SJCRH30 (cell line): ENCODE data around the gene ITPR2. TPM values are rescaled to one million over a fixed set of nuclear protein-coding genes. Genes with fewer than 3 reads are reported as not detected.
A peak's percentile ranks its signal among the peaks of the same experiment; 100 is the strongest.
"Not testable (repeated sequence)": the region's sequence is repeated elsewhere in the genome, so short reads cannot be mapped to it uniquely, and the experiment has no call there.

Experiments used
- DNase-seq, 2 experiments: peaks; one replicate each; pipeline ENCODE4 v3.0.0-alpha.2; 2015 to 2020
- H3K27ac ChIP-seq: fragments of 250-450 bp; sonication (Bioruptor Pico); 2 replicates; pipeline ENCODE4 v1.5.1; 2020; ENCODE audit warnings: mild to moderate bottlenecking, moderate library complexity
- H3K27me3 ChIP-seq: fragments of 250-450 bp; sonication (Bioruptor Pico); 2 replicates; pipeline ENCODE4 v1.5.1; 2020; ENCODE audit warnings: mild to moderate bottlenecking, moderate library complexity
- H3K36me3 ChIP-seq: fragments of 250-450 bp; sonication (Bioruptor Pico); 2 replicates; pipeline ENCODE4 v1.5.1; 2020; ENCODE audit warnings: mild to moderate bottlenecking, moderate library complexity
- H3K4me1 ChIP-seq: fragments of 250-450 bp; sonication (Bioruptor Pico); 2 replicates; pipeline ENCODE4 v1.5.1; 2020; ENCODE audit warnings: mild to moderate bottlenecking, moderate library complexity
- H3K4me3 ChIP-seq: fragments of 250-450 bp; sonication (Bioruptor Pico); 2 replicates; pipeline ENCODE4 v1.5.1; 2020; ENCODE audit warnings: mild to moderate bottlenecking, moderate library complexity
- H3K9me3 ChIP-seq: fragments of 250-450 bp; sonication (Bioruptor Pico); replicated peaks from 2 replicates; pipeline ENCODE4 v1.5.1; 2020; ENCODE audit warnings: mild to moderate bottlenecking, moderate library complexity
- total RNA-seq: library from RNA; depleted of rRNA; stranded (reverse); fragments of >200 nt; shearing (Covaris generic); gene quantifications from 2 replicates; pipeline ENCODE4 v1.2.3, GENCODE V29; 2014

ITPR2 gene
- total RNA-seq, 1 experiment from 2014 or later, result 8.7 TPM

DNA sequence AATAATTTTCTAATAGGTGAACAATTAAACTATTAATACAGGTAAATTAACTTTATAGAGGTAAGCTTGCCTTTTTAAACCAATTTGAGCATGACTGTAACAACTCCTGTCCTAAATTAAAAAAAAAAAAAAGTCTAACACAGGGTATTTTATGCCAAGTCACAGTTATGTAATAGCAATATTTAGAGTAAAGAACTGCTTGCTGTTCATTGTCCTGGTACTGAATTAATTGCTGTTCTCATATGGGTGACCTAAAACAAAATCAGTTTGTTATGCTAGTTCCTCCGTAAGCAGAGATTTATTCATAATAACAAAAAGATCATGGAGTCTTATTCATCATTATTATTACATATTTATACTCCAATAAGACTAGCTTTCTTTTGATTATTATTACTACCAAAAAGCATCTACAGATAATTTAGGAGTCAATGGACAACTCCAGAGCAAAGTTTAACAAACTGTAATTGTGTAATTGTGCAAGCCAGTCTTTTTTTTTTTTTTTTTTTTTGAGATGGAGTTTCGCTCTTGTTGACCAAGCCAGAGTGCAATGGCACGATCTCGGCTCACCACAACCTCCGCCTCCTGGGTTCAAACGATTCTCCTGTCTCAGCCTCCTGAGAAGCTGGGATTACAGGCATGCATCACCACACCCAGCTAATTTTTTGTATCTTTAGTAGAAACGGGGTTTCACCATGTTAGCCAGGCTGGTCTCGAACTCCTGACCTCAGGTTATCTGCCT is 98.3 kb downstream of the ITPR2 start:
- H3K27me3 ChIP-seq, result no peaks in the 10 kb centered on the region
- H3K4me1 ChIP-seq, result no peaks in the 10 kb centered on the region
- peaks cover 9% of the 10 kb centered on the region; the same call in 1 of the 2 replicates for H3K9me3 ChIP-seq

DNA sequence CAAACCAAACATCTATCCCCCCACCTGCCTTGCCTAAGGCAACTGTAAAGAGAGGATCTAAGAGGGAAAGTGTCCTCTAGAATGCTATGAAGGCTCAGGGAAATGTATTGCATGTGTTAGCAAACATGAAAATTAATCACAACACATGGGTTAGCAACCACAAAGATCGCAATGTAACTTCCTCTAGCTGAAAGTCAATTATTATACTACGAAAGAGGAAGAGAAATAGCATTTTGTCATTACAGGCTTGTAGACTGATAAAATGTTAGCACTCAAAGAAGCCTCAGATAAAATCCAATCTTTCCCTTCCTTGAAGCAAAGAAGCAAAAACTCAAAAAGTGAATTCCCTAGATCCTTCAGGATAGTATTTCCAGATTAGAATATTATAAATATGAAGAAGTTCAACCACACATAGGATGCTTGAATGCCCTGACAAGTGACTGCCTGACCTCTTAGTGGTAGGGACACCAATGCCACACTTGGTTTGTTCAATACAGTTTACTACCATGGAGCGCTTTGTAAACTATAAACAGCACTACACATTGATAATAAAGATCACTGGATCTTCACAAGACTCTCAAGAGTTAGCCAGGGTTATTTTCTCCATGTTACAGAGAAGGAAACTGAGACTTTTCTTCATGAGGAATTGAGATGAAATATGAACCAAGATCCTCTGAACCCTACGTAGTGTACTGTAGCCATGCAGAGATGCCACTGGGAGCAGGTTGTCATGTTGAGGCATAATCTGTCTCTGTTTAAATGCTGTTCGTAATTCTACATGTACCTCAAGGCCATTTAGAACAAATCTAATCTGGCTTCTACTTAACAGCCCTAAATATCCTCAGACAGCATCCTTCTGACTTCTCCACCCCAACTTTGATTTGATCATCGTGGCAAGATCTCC is 100.7 kb downstream of the ITPR2 start:
- DNase-seq, result no peak
- H3K27me3 ChIP-seq, result no peaks in the 10 kb centered on the region
- H3K4me1 ChIP-seq, result no peaks in the 10 kb centered on the region
- H3K4me3 ChIP-seq, result no peak overlapping the region
- H3K36me3 ChIP-seq, result no peaks in the 10 kb centered on the region
- H3K27ac ChIP-seq, result no peak overlapping the region
- peaks cover 5% of the 10 kb centered on the region; the same call in 1 of the 2 replicates for H3K9me3 ChIP-seq

More for the DNA sequence above, 98.3 kb downstream of the ITPR2 start:
- Histone ChIP-seq H3K27ac (no peak overlapping the region), H3K36me3 (no peaks in the 10 kb centered on the region), H3K4me3 (no peak overlapping the region)
- DNase-seq, result no peak

DNA sequence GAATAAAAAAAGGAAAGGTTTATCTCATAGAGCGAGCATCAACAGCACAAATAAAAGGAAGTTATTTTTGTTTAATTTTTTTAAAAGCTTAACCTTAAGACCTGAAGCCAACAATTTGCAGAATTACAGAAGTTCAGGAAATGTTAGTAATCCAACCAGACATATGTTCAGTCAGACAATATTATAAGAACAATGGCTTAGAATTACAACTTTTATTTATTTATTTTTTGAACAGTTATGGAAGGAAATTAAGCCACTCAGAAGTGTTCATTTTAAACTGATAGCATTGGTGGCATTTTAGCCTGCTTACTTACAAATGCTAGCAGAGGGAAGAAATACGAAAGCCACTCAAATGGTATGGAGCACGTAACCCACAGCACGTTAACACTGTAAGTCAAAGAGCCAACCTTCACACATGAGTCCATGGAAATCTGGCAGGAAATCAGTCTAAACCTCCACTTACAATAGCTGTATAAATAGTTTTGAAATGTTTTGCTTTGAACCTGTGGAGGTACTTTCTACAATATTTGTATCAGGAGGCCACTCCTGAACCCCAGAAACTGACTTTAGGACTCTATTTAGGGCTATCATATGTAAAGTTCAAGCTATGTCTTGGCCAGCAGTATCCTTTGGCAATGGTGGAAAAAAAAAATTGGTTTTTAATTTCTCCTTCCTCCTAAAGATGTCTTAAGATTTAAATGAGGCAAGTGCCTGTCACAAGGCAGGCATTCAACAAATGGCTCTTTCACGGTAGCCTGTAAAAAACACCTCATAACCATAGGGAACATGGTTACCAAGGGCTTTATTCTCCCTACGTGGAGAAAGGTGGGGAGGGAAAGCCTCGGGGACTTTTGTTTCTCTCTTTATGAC is 102.3 kb downstream of the ITPR2 start:
- no peak for DNase-seq
- no peaks in the 10 kb centered on the region for H3K36me3 ChIP-seq

DNA sequence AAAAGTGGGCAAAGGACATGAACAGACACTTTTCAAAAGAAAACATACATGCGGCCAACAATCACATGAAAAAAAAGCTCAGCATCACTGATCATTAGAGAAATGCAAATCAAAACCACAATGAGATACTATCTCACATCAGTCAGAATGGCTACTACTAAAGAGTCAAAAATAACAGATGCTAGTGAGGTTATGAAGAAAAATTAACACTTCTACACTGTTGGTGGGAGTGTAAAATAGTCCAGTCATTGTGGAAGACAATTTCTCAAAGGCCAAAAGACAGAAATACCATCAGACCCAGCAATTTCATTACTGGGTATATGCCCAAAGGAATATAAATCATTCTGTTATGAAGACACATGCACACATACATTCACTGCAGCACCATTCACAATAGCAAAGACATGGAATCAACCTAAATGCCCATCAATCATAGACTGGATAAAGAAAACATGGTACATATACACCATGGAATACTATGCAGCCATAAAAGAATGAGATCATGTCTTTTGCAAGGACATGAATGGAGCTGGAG is 103.8 kb downstream of the ITPR2 start:
- H3K4me3 ChIP-seq, H3K36me3 ChIP-seq, H3K27ac ChIP-seq, H3K9me3 ChIP-seq, H3K27me3 ChIP-seq, H3K4me1 ChIP-seq, DNase-seq: not testable (repeated sequence)

More for the DNA sequence above, 102.3 kb downstream of the ITPR2 start:
- no peak overlapping the region for H3K4me3 ChIP-seq
- peaks cover 5% of the 10 kb centered on the region; the same call in 1 of the 2 replicates for H3K9me3 ChIP-seq
- H3K27me3 ChIP-seq, result no peaks in the 10 kb centered on the region
- no peaks in the 10 kb centered on the region for H3K4me1 ChIP-seq
- no peak overlapping the region for H3K27ac ChIP-seq

DNA sequence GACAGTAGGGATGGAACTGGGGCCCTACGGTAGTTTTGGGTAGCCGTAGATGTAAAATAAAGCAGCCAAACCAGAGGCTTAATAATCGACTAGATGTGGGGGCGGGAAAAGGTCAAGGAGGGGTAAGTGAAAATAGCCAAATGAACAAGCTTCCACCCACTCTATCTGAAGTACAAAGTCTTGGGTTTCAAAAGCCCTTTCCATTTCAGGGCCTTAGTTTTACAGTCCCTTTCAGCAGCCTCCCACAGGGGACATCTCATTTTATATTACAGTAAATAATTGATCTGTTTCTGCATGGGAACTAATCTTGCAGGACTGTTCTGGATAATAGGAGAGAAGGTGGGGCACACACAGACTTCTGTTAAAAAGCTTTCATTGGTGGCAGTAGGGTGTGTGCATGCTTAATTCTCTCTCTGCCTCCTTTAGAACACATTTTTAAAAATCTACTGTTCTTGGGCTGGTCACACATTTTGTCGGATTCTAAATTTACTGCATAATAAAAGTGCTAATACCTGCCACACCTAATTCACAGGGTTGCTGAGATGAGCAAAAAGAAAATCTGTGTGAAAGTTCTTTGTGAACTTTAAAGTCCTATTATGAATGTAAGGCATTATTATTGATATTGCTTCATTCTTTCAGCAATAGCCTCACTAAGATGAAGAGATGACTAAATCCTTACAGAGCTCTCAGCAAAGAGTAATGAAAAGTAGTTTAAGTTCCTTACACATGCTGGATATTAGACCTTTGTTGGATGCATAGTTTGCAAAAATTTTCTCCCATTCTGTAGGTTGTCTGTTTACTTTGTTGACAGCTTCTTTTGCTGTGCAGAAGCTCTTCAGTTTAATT is 104.6 kb downstream of the ITPR2 start:
- no peaks in the 10 kb centered on the region for H3K27me3 ChIP-seq
- H3K9me3 ChIP-seq, result peaks cover 5% of the 10 kb centered on the region; the same call in 1 of the 2 replicates
- H3K36me3 ChIP-seq, result no peaks in the 10 kb centered on the region
- DNase-seq, result no peak
- no peak overlapping the region for H3K4me3 ChIP-seq
- 0 out of 2 replicates have a peak, but pooled peaks cover 3% of the 10 kb centered on the region for H3K4me1 ChIP-seq
- no peak overlapping the region for H3K27ac ChIP-seq

DNA sequence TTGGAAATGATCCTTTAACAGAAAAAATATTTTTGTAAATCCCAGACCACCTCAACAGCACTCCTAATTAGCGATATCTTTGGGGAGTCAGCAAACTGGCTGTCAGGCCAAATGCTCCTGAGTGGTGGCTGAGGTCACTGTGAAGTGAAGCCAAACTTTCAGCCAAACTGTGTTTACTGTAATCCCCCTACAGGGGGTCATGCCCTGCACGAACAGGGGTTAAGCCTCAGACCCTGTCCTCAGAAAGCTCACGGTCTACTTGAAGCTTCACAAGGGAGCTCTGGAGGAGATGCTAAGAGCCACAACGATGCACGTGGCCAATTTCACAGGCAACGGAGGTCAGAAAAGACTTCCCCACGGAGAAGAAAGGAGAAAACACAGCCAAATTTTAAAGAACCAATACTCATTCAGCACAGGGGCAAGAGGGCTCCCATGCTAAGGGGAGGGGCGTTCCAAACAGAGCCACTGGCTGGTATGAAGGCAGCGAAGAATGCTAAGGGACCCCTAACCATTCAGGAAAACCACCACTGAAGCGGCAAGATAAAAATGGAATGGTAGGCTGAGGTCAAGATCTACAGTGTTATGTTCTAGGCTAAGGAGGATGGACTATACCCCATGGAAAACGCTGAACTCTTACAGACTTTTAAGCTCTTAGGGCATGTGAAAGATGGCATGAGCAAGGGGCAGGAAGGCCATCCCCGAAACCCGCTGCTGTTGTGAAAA is 105.4 kb downstream of the ITPR2 start:
- Histone ChIP-seq H3K4me3 (no peak overlapping the region), H3K4me1 (0 out of 2 replicates have a peak, but pooled peaks cover 3% of the 10 kb centered on the region)
- no peak for DNase-seq

DNA sequence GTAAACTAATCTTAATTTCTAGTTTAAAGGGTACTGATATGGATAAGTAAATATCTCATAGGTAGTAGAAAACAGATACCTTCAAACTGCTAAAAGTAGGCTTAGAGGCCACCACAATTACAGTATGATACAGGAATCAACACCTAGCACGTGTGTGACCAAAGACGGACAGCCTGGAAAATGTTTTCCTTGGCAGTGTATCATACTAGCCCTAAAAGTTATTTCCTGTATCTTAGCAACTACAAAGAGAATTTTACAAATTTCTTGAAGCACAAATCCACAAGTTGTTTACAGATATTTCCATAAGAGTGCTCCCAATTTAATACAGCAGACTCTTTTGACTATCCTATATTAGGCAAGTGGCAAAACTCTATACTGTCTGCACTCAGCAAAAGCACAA is 106.0 kb downstream of the ITPR2 start:
- H3K27ac ChIP-seq, result no peak overlapping the region
- no peaks in the 10 kb centered on the region for H3K36me3 ChIP-seq
- H3K9me3 ChIP-seq, result no peaks in the 10 kb centered on the region
- no peak overlapping the region for H3K4me3 ChIP-seq
- no peak for DNase-seq
- H3K4me1 ChIP-seq, result 0 out of 2 replicates have a peak, but pooled peaks cover 3% of the 10 kb centered on the region
- H3K27me3 ChIP-seq, result no peaks in the 10 kb centered on the region

More for the DNA sequence above, 105.4 kb downstream of the ITPR2 start:
- peaks cover 5% of the 10 kb centered on the region; the same call in 1 of the 2 replicates for H3K9me3 ChIP-seq
- no peaks in the 10 kb centered on the region for H3K27me3 ChIP-seq
- no peak overlapping the region for H3K27ac ChIP-seq
- H3K36me3 ChIP-seq, result no peaks in the 10 kb centered on the region

DNA sequence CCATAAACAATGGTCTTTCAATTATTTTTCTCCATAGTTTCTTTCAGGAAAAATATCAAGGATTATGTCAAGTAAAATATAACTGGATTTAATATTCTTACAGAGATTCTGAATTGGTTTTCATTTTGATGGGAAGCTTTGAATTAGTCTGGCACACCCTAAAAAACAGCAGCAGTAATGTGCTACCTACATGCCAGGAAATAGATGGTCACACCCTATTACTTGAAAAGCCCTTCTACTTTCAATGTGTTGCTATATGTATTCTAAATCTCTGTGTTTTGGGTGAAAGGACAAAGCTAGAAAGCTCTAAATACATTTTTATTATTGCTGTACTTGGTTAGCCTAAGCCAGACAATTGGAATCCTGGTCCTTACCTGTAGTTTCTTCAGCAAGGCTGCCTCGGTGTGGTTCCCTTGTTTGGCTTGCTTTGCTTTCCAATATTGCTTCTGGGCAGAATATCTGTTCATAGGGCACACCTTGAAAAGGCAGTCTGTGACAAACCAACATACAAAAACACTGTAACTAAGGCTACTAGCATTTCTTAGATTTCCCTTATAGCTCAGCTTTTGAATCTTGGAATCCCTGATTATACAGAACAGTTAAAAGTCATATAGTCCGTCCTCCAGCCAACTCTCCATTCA is 107.6 kb downstream of the ITPR2 start:
- 0 out of 2 replicates have a peak, but pooled peaks cover 3% of the 10 kb centered on the region for H3K4me1 ChIP-seq
- H3K27ac ChIP-seq, result no peak overlapping the region
- H3K9me3 ChIP-seq, result no peaks in the 10 kb centered on the region
- H3K36me3 ChIP-seq, result no peaks in the 10 kb centered on the region
- H3K4me3 ChIP-seq, result no peak overlapping the region
- H3K27me3 ChIP-seq, result no peaks in the 10 kb centered on the region
- DNase-seq, result no peak

DNA sequence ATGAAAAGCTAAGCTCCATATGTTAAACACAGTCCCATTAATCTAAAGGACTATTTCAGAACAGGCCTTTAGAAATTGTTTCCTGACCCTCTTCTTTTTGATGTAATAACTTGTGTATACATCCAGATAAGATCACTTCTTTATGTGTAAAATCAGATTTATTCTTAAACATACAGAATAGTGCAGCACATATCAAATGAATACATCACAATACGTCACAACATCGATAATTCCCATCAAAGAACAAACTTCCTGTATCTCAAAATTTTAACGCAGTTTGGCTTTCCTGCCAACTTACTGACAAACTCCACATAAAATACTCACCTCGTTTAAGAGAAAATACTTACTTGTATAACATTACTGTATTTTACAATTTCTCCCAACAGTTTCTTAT is 108.7 kb downstream of the ITPR2 start:
- 0 out of 2 replicates have a peak, but pooled peaks cover 3% of the 10 kb centered on the region for H3K4me1 ChIP-seq
- H3K9me3 ChIP-seq, result no peaks in the 10 kb centered on the region
- H3K27ac ChIP-seq, result no peak overlapping the region
- no peaks in the 10 kb centered on the region for H3K36me3 ChIP-seq
- H3K4me3 ChIP-seq, result no peak overlapping the region
- no peak for DNase-seq
- H3K27me3 ChIP-seq, result no peaks in the 10 kb centered on the region

DNA sequence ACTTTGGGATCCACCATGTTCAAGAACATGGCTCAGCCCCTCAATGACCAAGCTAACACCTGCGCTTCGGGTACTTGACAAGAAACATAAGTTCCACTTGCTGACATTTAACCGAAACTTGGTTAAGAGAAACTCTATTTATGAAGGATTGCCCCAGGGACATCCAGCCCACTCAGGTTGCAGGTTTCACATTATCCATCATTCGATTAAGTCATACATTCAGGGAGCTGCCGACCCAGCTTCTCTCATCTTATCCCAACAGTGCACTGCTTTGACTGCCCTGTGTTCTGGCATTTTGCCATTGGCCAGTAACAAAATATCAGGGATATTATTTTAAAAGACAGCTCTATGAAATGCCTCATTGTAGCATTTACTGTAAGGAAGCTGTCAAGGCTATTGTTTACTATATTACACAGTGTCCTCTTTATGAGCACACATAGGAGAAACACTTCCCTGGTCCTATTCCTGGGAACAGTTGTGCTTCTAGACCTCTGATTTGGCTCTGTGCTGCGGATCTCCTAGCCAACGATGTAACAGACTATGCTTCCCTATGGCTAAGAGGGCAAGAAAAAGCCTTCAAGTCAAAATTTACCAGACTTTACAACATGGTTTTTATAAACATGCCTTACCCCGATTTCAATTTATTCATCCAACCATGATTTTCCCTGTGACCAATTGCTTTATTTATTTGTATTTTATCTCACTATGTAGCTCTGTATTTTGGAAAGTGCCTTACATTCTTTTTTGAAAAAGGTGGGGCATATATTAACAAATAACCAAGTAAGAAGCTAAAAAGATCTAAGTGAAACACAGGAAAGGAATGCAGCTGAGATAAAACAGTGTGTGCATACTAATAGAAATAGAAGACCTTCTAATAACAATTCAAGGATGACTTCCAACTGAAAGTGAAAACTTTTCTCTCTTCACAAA is 109.3 kb downstream of the ITPR2 start:
- H3K4me1 ChIP-seq, result 0 out of 2 replicates have a peak, but pooled peaks cover 3% of the 10 kb centered on the region
- H3K27ac ChIP-seq, result 0 out of 2 replicates have a peak overlapping the region, but pooled peaks have one; percentile 4
- no peaks in the 10 kb centered on the region for H3K9me3 ChIP-seq
- no peaks in the 10 kb centered on the region for H3K36me3 ChIP-seq
- DNase-seq, result peak; percentile 29 to 68
- no peak overlapping the region for H3K4me3 ChIP-seq
- H3K27me3 ChIP-seq, result no peaks in the 10 kb centered on the region

DNA sequence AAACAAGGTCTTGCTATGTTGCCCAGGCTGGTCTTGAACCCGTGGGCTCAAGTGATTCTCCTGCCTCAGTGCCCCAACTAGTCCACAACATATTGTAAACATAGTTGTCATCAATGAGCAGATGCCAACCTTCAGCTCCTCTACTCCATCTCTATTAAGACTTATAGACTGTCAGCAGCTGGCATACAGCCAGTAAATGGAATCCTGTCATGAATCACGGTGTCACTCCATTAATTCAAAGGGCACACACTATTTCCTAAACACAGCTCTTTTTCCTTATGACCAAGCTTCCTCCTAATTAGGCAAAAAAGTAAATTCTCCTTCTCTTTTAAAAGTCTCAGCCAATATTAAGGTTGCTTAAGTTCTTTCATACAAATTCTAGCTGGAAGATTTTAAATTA is 111.2 kb downstream of the ITPR2 start:
- H3K27me3 ChIP-seq, result no peaks in the 10 kb centered on the region
- peak in 1 of 2 experiments; percentile 25 for DNase-seq
- no peak overlapping the region for H3K4me3 ChIP-seq
- H3K27ac ChIP-seq, result no peak overlapping the region
- H3K4me1 ChIP-seq, result 0 out of 2 replicates have a peak, but pooled peaks cover 3% of the 10 kb centered on the region
- no peaks in the 10 kb centered on the region for H3K9me3 ChIP-seq
- no peaks in the 10 kb centered on the region for H3K36me3 ChIP-seq
